Stomach (tissue), 4 donors: ENCODE data around the gene CDKN1A.

ENCODE experiments used
- CTCF ChIP-seq, 7 experiments: fragments of 450-650 bp in 4 of 7; fragments of 200-600 bp in 3 of 7; sonication (generic) in 3 of 7; IDR thresholded peaks; one replicate each; pipeline ENCODE4 v1.5.1; 2016 to 2019; ENCODE audit warnings: antibody characterized with exemption in 7 of 7, control low read depth in 2 of 7, mild to moderate bottlenecking in 1 of 7
- EP300 ChIP-seq: sonication (generic); formaldehyde crosslinking; IDR thresholded peaks from one replicate; pipeline ENCODE4 v1.6.1; 2017; ENCODE audit warnings: antibody characterized with exemption

- no peak for TF ChIP-seq CTCF (IDR thresholded peaks at IDR 0.05)
- no peak for TF ChIP-seq EP300
These were observed 22.1 kb upstream of the CDKN1A start for GRCh38 chr6:36656441-36656840.
